GM12801 (cell line): ENCODE results near the gene DHX38.

Source experiments
- CTCF ChIP-seq: IDR thresholded peaks from one replicate; pipeline ENCODE4 v1.5.1; 2011; ENCODE audit warnings: control low read depth; ENCODE audit not compliant: insufficient read length; ENCODE audit errors: extremely low read depth

The DHX38 gene

GRCh38 chr16:72073560-72074230, 20.0 kb upstream of the DHX38 start:
- TF ChIP-seq CTCF: no peak

GRCh38 chr16:72083778-72084404, 9.8 kb upstream of the DHX38 start:
- TF ChIP-seq CTCF: no peak

GRCh38 chr16:72084445-72084844, 9.2 kb upstream of the DHX38 start:
- TF ChIP-seq CTCF: no peak

GRCh38 chr16:72085002-72085401, 8.6 kb upstream of the DHX38 start:
- no peak for TF ChIP-seq CTCF

- no peak for TF ChIP-seq CTCF
Observed at GRCh38 chr16:72091217-72091616, 2.4 kb upstream of the DHX38 start.

GRCh38 chr16:72092832-72093447, 707 bp upstream of the DHX38 start:
- TF ChIP-seq CTCF: no peak

- TF ChIP-seq CTCF: no peak
Observed at GRCh38 chr16:72094266-72094610, 591 bp downstream of the DHX38 start.
